HepG2 (cell line): ENCODE results near the gene MYO10.

ENCODE experiments used
- CTCF ChIP-seq: sonication (generic); formaldehyde crosslinking; IDR thresholded peaks from 2 replicates; pipeline ENCODE4 v1.5.0; 2020; ENCODE audit warnings: mild to moderate bottlenecking, missing genetic modification reagents, moderate library complexity
- DR1 ChIP-seq: sonication (generic); formaldehyde crosslinking; IDR thresholded peaks from 2 replicates; pipeline ENCODE4 v1.8.0; 2021; ENCODE audit warnings: mild to moderate bottlenecking, missing genetic modification reagents, inconsistent platforms
- MAFK ChIP-seq, 2 experiments: IDR thresholded peaks in 1 of 2; conservative IDR thresholded peaks in 1 of 2; 2 replicates each; pipeline ENCODE4 v1.6.1; 2011; ENCODE audit warnings: improper control_type of control experiment in 2 of 2, low read length in 2 of 2
- RFX1 ChIP-seq: fragments of 450-650 bp; IDR thresholded peaks from 2 replicates; pipeline ENCODE4 v1.6.1; 2017
- SMARCC2 ChIP-seq: fragments of 450-650 bp; IDR thresholded peaks from 2 replicates; pipeline ENCODE4 v1.6.1; 2017; ENCODE audit warnings: antibody characterized with exemption, mild to moderate bottlenecking
- SOX6 ChIP-seq, 2 experiments: fragments of 450-650 bp in 1 of 2; sonication (generic) in 1 of 2; formaldehyde crosslinking in 1 of 2; IDR thresholded peaks; 2 replicates each; pipeline versions ENCODE4 v1.4.0 to v1.6.1; 2017 to 2020; ENCODE audit warnings: antibody characterized with exemption in 1 of 2, mild to moderate bottlenecking in 1 of 2, missing genetic modification reagents in 1 of 2
- ZNF562 ChIP-seq: sonication (generic); formaldehyde crosslinking; IDR thresholded peaks from 2 replicates; pipeline ENCODE4 v1.8.0; 2022; ENCODE audit warnings: missing genetic modification reagents, borderline replicate concordance
- ZNF589 ChIP-seq: sonication (generic); formaldehyde crosslinking; conservative IDR thresholded peaks from 2 replicates; pipeline ENCODE4 v1.8.0; 2022; ENCODE audit warnings: mild to moderate bottlenecking, moderate library complexity, missing genetic modification reagents
- ZNF629 ChIP-seq: sonication (generic); formaldehyde crosslinking; conservative IDR thresholded peaks from 2 replicates; pipeline ENCODE4 v1.5.0; 2020; ENCODE audit warnings: missing genetic modification reagents

GRCh38 chr5:16679190-16679589, 256.9 kb downstream of the MYO10 start:
- peak; percentile 37 to 59; a peak in 3 of 4 replicates for TF ChIP-seq MAFK (conservative IDR thresholded peaks at IDR 0.05 in 1 of 2, IDR thresholded peaks at IDR 0.05 in 1 of 2; ENCODE audit: low read length in 2 of 2)
- TF ChIP-seq DR1 (CRISPR knock-in tag), result no peak
- no peak for TF ChIP-seq ZNF629 (CRISPR knock-in tag)
- TF ChIP-seq CTCF (CRISPR knock-in tag), result no peak
- no peak for TF ChIP-seq SOX6 (IDR thresholded peaks at IDR 0.05)
- TF ChIP-seq SOX6 (CRISPR knock-in tag; IDR thresholded peaks at IDR 0.05), result no peak
- no peak for TF ChIP-seq RFX1
- no peak for TF ChIP-seq ZNF562
- TF ChIP-seq ZNF589 (CRISPR knock-in tag), result no peak
- TF ChIP-seq SMARCC2, result no peak
